ENCODE results near the gene IMPA2. TPM values are rescaled to one million over a fixed set of nuclear protein-coding genes. Genes with fewer than 3 reads are reported as not detected.
A peak's percentile ranks its signal among the peaks of the same experiment; 100 is the strongest.
"Not testable (repeated sequence)": the region's sequence is repeated elsewhere in the genome, so short reads cannot be mapped to it uniquely, and the experiment has no call there.

Gene IMPA2
- total and polyA plus RNA-seq, 8 donors = 61.0 to 263 (median 78.6) TPM

DNA sequence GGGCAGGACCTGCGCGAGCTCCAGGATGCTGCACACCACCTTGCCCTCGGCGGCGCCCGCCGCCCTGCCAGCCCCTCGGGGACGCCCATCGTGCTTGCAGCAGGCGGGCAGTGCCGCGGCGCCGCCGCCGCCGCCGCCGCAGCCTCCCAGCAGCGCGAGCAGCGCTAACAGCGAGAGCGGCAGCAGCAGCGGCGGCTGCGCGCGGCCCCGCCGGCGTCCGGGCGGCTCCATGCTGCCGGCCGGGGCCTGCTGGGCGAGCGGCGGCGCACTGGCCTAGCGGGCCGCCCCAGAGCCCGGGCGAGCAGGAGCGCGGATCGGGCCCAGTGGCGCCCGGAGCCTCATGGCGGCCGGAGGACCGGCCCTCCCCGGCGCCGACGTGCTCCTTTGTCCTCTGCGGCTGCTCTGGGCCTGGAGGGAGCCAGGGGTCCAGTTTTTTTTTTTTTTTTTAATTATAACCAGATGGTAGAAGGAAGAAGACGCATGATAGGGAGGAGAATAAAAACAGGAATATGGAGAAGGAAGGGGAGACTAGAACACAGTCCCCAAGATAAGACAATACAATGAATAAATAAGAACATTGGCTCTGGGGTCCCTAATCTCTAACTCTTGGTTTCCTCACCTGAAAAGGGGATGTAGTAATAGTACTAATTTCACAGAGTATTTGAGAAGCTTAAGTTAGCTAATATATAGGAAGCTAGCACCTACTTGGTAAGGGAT lies 95.3 kb downstream of the IMPA2 start:
- Histone ChIP-seq H3K27me3 (no peaks in the 10 kb centered on the region), H3K4me1 (no peaks in the 10 kb centered on the region), H3K4me3 (peak overlapping the region; percentile 14 to 26 (median 16)), H3K27ac (peak overlapping the region in 2 of 5 donors; percentile 61 to 71), H3K9me3 (no peaks in the 10 kb centered on the region), H3K36me3 (no peaks in the 10 kb centered on the region)
- WGBS, 5 donors = 18 to 39% (median 34%) methylated on average over 40 to 56 of the region's 59 CpGs
- peak; percentile 55 to 61 for DNase-seq
- intact Hi-C loops (cut with DNase I; ENCODE audit: low total_unique reads) = no loop called here
- no peak for TF ChIP-seq POLR2A (IDR thresholded peaks at IDR 0.05)
- no peak for TF ChIP-seq EP300 (IDR thresholded peaks at IDR 0.05)
- TF ChIP-seq POLR2AphosphoS5 (IDR thresholded peaks at IDR 0.05) = no peak

DNA sequence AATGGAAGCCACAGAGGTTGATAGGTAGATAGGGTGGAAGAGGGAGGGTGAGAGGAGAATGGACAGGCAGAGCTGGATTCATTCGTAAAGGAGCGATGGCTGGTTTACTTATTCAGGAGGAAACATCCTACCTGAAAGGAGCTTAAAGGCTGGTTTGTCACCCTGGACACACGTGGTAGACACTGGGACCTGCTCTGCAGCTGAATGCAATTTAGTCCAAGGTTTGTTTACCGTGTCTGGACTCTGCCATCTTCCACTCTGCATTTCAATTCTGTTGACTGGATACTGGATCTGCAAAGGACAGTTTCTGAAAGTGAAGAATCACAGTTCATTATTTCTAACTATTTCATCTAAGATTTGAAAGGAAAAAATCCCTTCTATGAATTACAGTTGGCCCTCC lies 96.7 kb downstream of the IMPA2 start:
- H3K27ac ChIP-seq; H3K27me3 ChIP-seq; DNase-seq; intact Hi-C loops (cut with DNase I; ENCODE audit: low total_unique reads); H3K9me3 ChIP-seq; H3K36me3 ChIP-seq; H3K4me1 ChIP-seq; H3K4me3 ChIP-seq: not testable (repeated sequence)
- 55 to 86% (median 60%) methylated on average over 1 to 2 of the region's 4 CpGs for WGBS, 5 donors

DNA sequence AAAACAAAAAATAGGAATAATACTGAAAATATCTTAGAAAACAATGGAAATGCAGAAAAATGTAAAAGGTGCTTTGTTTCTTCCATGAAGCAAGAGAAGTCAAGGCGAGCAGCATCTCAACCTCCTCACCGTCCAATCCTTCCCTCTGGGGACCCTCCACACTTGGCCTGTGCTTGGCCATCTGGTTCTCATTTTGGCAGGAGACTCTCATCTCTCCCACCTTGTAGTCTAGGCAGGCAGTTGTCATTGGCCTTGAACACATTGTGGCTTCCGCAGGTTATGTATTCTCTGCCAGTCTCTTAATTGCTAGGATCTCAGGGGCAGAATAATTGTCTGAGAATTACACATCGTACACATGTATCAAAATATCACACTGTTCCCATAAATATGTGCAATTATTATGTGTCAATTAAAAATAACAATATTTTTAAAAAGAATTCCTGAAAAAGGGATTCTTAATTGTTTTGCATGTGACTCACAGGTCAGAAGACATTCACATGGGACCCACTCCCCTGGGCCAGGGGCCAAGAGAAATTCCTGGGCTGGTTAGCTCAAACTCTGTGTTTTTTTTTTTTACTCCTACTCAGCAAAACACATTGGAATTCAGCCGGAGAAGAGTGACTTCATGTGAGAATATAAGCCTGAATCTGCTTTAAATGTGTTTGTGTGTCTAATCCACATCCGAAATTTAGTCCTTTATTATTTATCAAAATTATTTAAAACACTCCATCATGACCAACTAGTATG lies 98.4 kb downstream of the IMPA2 start:
- H3K4me3 ChIP-seq = no peak overlapping the region
- no peaks in the 10 kb centered on the region for H3K36me3 ChIP-seq
- TF ChIP-seq POLR2AphosphoS5 (IDR thresholded peaks at IDR 0.05) (no peak), POLR2A (IDR thresholded peaks at IDR 0.05) (no peak), EP300 (IDR thresholded peaks at IDR 0.05) (no peak)
- TF ChIP-seq, protein P1, sequence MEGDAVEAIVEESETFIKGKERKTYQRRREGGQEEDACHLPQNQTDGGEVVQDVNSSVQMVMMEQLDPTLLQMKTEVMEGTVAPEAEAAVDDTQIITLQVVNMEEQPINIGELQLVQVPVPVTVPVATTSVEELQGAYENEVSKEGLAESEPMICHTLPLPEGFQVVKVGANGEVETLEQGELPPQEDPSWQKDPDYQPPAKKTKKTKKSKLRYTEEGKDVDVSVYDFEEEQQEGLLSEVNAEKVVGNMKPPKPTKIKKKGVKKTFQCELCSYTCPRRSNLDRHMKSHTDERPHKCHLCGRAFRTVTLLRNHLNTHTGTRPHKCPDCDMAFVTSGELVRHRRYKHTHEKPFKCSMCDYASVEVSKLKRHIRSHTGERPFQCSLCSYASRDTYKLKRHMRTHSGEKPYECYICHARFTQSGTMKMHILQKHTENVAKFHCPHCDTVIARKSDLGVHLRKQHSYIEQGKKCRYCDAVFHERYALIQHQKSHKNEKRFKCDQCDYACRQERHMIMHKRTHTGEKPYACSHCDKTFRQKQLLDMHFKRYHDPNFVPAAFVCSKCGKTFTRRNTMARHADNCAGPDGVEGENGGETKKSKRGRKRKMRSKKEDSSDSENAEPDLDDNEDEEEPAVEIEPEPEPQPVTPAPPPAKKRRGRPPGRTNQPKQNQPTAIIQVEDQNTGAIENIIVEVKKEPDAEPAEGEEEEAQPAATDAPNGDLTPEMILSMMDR (IDR thresholded peaks at IDR 0.05) = no peak
- H3K27ac ChIP-seq = no peak overlapping the region
- 72 to 83% (median 77%) methylated on average over 6 of the region's 6 CpGs for WGBS, 5 donors
- peak in 1 of 2 donors; percentile 51 for DNase-seq
- no peaks in the 10 kb centered on the region for H3K9me3 ChIP-seq
- no peaks in the 10 kb centered on the region for H3K27me3 ChIP-seq
- intact Hi-C loops (cut with DNase I; ENCODE audit: low total_unique reads) = no loop called here
- H3K4me1 ChIP-seq = no peaks in the 10 kb centered on the region

Small RNA genes lying within 50 kb of the gene (small RNA-seq; reads per million reads assigned to genes)
- 0 reads per million in 4 donors for gene AP001542.1

Other genes with a start within 250 kb of the IMPA2 start
- 10 to 100 TPM; 17.9 to 96.0 (median 34.2) TPM for gene CHMP1B, start 130.1 kb upstream of the IMPA2 start, total RNA-seq
- 10 to 100 TPM; 37.0 to 45.8 (median 42.0) TPM for gene CHMP1B, start 130.1 kb upstream of the IMPA2 start, polyA plus RNA-seq
- gene MPPE1, start 73.2 kb upstream of the IMPA2 start, total RNA-seq = 10 to 100 TPM; 15.2 to 82.0 (median 53.8) TPM
- gene MPPE1, start 73.2 kb upstream of the IMPA2 start, polyA plus RNA-seq = 10 to 100 TPM; 17.3 to 20.6 (median 19.6) TPM
- 1 to 10 TPM in 1 of 5 donors, not detected in 4; 1.2 TPM for gene ANKRD62, start 112.3 kb downstream of the IMPA2 start, total RNA-seq
- not detected for gene ANKRD62, start 112.3 kb downstream of the IMPA2 start, polyA plus RNA-seq